Measurements from ENCODE around the gene GIT1. TPM values are rescaled to one million over a fixed set of nuclear protein-coding genes. Genes with fewer than 3 reads are reported as not detected.

The GIT1 gene
- total and polyA plus RNA-seq, 2 of the 13 experiments (the other 11 are each of a cell fraction or from before 2014, with no cell fraction given) = 14.2 to 30.8 TPM

DNA sequence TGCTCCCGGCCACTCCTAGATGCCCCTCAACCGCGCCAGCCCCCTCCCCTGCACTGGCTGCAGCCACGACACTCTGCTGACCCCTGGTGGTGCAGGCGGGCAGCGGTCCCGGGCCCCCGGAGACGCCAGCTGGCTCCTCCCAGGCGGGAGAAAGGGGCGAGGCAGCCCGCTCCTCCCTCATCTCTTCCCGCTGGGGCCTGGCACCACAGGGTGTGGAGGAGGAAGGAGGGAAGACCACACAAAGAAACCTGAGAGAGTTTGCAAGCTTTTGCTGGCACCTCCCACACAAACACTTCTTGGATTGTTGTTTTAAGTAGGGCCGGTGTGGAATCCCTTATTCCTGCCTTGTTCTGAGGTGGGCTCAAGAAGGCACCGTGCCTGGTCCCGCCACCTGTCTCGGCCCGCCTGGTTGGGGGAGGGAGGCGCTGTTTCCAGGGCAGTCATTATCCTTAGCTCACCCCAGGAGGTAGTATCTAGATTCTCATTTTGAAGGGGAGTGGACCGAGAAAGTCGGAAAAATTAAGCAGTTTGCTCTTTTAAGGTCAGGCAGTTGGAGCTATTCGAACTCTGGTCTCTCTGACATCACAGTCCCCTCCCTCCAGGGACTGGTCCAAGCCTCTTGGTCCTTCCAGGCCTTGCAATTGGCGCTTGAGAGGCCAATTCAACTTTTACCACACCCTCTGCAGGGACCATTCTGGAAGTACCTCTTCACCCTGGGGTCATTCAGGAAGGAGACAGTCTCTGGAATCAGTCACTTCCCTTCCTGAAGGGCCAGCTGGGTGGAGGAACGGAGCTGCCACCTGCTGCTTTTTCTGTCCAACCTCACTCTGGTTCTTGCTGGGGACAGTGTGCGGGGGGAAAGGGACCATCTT is 2.5 kb upstream of the GIT1 start (continued):
- TF ChIP-seq, protein P1, sequence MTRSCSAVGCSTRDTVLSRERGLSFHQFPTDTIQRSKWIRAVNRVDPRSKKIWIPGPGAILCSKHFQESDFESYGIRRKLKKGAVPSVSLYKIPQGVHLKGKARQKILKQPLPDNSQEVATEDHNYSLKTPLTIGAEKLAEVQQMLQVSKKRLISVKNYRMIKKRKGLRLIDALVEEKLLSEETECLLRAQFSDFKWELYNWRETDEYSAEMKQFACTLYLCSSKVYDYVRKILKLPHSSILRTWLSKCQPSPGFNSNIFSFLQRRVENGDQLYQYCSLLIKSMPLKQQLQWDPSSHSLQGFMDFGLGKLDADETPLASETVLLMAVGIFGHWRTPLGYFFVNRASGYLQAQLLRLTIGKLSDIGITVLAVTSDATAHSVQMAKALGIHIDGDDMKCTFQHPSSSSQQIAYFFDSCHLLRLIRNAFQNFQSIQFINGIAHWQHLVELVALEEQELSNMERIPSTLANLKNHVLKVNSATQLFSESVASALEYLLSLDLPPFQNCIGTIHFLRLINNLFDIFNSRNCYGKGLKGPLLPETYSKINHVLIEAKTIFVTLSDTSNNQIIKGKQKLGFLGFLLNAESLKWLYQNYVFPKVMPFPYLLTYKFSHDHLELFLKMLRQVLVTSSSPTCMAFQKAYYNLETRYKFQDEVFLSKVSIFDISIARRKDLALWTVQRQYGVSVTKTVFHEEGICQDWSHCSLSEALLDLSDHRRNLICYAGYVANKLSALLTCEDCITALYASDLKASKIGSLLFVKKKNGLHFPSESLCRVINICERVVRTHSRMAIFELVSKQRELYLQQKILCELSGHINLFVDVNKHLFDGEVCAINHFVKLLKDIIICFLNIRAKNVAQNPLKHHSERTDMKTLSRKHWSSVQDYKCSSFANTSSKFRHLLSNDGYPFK (CRISPR knock-in tag; IDR thresholded peaks at IDR 0.05; ENCODE audit: borderline replicate concordance) = peak; percentile 71; the same call in 1 of the 2 replicates
- TF ChIP-seq, protein P2, sequence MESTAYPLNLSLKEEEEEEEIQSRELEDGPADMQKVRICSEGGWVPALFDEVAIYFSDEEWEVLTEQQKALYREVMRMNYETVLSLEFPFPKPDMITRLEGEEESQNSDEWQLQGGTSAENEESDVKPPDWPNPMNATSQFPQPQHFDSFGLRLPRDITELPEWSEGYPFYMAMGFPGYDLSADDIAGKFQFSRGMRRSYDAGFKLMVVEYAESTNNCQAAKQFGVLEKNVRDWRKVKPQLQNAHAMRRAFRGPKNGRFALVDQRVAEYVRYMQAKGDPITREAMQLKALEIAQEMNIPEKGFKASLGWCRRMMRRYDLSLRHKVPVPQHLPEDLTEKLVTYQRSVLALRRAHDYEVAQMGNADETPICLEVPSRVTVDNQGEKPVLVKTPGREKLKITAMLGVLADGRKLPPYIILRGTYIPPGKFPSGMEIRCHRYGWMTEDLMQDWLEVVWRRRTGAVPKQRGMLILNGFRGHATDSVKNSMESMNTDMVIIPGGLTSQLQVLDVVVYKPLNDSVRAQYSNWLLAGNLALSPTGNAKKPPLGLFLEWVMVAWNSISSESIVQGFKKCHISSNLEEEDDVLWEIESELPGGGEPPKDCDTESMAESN (CRISPR knock-in tag; conservative IDR thresholded peaks at IDR 0.05) = peak; percentile 32; the same call in 1 of the 2 replicates
- TF ChIP-seq POLR2AphosphoS5 (IDR thresholded peaks at IDR 0.05; ENCODE audit: low read depth, low read length) = no peak
- TF ChIP-seq, protein P3, sequence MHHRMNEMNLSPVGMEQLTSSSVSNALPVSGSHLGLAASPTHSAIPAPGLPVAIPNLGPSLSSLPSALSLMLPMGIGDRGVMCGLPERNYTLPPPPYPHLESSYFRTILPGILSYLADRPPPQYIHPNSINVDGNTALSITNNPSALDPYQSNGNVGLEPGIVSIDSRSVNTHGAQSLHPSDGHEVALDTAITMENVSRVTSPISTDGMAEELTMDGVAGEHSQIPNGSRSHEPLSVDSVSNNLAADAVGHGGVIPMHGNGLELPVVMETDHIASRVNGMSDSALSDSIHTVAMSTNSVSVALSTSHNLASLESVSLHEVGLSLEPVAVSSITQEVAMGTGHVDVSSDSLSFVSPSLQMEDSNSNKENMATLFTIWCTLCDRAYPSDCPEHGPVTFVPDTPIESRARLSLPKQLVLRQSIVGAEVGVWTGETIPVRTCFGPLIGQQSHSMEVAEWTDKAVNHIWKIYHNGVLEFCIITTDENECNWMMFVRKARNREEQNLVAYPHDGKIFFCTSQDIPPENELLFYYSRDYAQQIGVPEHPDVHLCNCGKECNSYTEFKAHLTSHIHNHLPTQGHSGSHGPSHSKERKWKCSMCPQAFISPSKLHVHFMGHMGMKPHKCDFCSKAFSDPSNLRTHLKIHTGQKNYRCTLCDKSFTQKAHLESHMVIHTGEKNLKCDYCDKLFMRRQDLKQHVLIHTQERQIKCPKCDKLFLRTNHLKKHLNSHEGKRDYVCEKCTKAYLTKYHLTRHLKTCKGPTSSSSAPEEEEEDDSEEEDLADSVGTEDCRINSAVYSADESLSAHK (CRISPR knock-in tag; IDR thresholded peaks at IDR 0.05; ENCODE audit: borderline replicate concordance) = no peak
- TF ChIP-seq, protein P4, sequence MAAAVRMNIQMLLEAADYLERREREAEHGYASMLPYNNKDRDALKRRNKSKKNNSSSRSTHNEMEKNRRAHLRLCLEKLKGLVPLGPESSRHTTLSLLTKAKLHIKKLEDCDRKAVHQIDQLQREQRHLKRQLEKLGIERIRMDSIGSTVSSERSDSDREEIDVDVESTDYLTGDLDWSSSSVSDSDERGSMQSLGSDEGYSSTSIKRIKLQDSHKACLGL (CRISPR knock-in tag; IDR thresholded peaks at IDR 0.05) = 0 out of 2 replicates have a peak, but pooled peaks have one; percentile 52
- TF ChIP-seq ZNF777 (CRISPR knock-in tag; IDR thresholded peaks at IDR 0.05) = 0 out of 2 replicates have a peak, but pooled peaks have one; percentile 46
- TF ChIP-seq, protein P5, sequence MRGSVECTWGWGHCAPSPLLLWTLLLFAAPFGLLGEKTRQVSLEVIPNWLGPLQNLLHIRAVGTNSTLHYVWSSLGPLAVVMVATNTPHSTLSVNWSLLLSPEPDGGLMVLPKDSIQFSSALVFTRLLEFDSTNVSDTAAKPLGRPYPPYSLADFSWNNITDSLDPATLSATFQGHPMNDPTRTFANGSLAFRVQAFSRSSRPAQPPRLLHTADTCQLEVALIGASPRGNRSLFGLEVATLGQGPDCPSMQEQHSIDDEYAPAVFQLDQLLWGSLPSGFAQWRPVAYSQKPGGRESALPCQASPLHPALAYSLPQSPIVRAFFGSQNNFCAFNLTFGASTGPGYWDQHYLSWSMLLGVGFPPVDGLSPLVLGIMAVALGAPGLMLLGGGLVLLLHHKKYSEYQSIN (CRISPR knock-in tag; IDR thresholded peaks at IDR 0.05; ENCODE audit: borderline replicate concordance) = no peak
- TF ChIP-seq, protein P6, sequence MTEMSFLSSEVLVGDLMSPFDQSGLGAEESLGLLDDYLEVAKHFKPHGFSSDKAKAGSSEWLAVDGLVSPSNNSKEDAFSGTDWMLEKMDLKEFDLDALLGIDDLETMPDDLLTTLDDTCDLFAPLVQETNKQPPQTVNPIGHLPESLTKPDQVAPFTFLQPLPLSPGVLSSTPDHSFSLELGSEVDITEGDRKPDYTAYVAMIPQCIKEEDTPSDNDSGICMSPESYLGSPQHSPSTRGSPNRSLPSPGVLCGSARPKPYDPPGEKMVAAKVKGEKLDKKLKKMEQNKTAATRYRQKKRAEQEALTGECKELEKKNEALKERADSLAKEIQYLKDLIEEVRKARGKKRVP (CRISPR knock-in tag; IDR thresholded peaks at IDR 0.05) = no peak
- TF ChIP-seq KLF12 (CRISPR knock-in tag; IDR thresholded peaks at IDR 0.05; ENCODE audit: borderline replicate concordance) = 0 out of 2 replicates have a peak, but pooled peaks have one; percentile 70
- 0 out of 2 replicates have a peak, but pooled peaks have one; percentile 43 for TF ChIP-seq ZSCAN20 (CRISPR knock-in tag; IDR thresholded peaks at IDR 0.05; ENCODE audit: borderline replicate concordance)
- TF ChIP-seq, protein P7, sequence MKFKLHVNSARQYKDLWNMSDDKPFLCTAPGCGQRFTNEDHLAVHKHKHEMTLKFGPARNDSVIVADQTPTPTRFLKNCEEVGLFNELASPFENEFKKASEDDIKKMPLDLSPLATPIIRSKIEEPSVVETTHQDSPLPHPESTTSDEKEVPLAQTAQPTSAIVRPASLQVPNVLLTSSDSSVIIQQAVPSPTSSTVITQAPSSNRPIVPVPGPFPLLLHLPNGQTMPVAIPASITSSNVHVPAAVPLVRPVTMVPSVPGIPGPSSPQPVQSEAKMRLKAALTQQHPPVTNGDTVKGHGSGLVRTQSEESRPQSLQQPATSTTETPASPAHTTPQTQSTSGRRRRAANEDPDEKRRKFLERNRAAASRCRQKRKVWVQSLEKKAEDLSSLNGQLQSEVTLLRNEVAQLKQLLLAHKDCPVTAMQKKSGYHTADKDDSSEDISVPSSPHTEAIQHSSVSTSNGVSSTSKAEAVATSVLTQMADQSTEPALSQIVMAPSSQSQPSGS (CRISPR knock-in tag; IDR thresholded peaks at IDR 0.05) = no peak
- TF ChIP-seq NFIC (IDR thresholded peaks at IDR 0.05; ENCODE audit: low read length) = no peak
- no peak for TF ChIP-seq SOX5 (CRISPR knock-in tag; IDR thresholded peaks at IDR 0.05; ENCODE audit: borderline replicate concordance)
- TF ChIP-seq, protein P8, sequence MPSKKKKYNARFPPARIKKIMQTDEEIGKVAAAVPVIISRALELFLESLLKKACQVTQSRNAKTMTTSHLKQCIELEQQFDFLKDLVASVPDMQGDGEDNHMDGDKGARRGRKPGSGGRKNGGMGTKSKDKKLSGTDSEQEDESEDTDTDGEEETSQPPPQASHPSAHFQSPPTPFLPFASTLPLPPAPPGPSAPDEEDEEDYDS (CRISPR knock-in tag; IDR thresholded peaks at IDR 0.05) = peak; percentile 28; the same call in 1 of the 2 replicates
- peak; percentile 43 for TF ChIP-seq YEATS2 (CRISPR knock-in tag; IDR thresholded peaks at IDR 0.05; ENCODE audit: borderline replicate concordance)
